GM23338 (cell line): Measurements from ENCODE around the gene KCNJ6. TPM values are rescaled to one million over a fixed set of nuclear protein-coding genes. Genes with fewer than 3 reads are reported as not detected.

Experiments
- ATAC-seq: fragments of 200-7000 bp; cut with Tn5 transposase; 3 replicates; pipeline ENCODE4 v1.9.1; 2020
- DNase-seq: peaks from one replicate; pipeline ENCODE4 v3.0.0-alpha.2; 2015; ENCODE audit warnings: low spot score
- H2AFZ ChIP-seq: fragments of 200-600 bp; sonication (generic); 2 replicates; pipeline ENCODE4 v1.8.0; 2016; ENCODE audit warnings: antibody characterized with exemption, mild to moderate bottlenecking, moderate library complexity
- H3F3A ChIP-seq: fragments of 200-600 bp; sonication (generic); replicated peaks from 2 replicates; pipeline ENCODE4 v1.8.0; 2017; ENCODE audit warnings: antibody characterized with exemption, mixed run types, low read depth
- H3K27ac ChIP-seq: fragments of 200-600 bp; sonication (generic); 2 replicates; pipeline ENCODE4 v1.6.1; 2016; ENCODE audit warnings: low read depth
- H3K27me3 ChIP-seq: fragments of 200-600 bp; sonication (generic); 2 replicates; pipeline ENCODE4 v1.8.0; 2016; ENCODE audit warnings: mild to moderate bottlenecking, mixed run types, moderate library complexity; ENCODE audit not compliant: insufficient read depth
- H3K36me3 ChIP-seq: fragments of 200-600 bp; sonication (generic); 2 replicates; pipeline ENCODE4 v1.8.0; 2016; ENCODE audit warnings: mild to moderate bottlenecking; ENCODE audit not compliant: insufficient read depth
- H3K4me1 ChIP-seq: fragments of 200-600 bp; sonication (generic); 2 replicates; pipeline ENCODE4 v1.8.0; 2016; ENCODE audit warnings: mild to moderate bottlenecking, moderate library complexity; ENCODE audit not compliant: insufficient read depth
- H3K4me2 ChIP-seq: fragments of 200-600 bp; sonication (generic); 2 replicates; pipeline ENCODE4 v1.7.1; 2017; ENCODE audit warnings: mixed run types
- H3K4me3 ChIP-seq: fragments of 200-600 bp; sonication (generic); 2 replicates; pipeline ENCODE4 v1.6.1; 2016; ENCODE audit warnings: mixed run types
- H3K79me2 ChIP-seq: fragments of 200-600 bp; sonication (generic); replicated peaks from 2 replicates; pipeline ENCODE4 v1.8.0; 2017; ENCODE audit warnings: mild to moderate bottlenecking; ENCODE audit not compliant: insufficient read depth
- H3K9me2 ChIP-seq: fragments of 200-600 bp; sonication (generic); 2 replicates; pipeline ENCODE4 v1.8.0; 2017; ENCODE audit not compliant: insufficient read depth
- H4K20me1 ChIP-seq: fragments of 200-600 bp; sonication (generic); replicated peaks from 2 replicates; pipeline ENCODE4 v1.8.0; 2017; ENCODE audit warnings: mild to moderate bottlenecking; ENCODE audit not compliant: insufficient read depth
- H3K27ac Mint-ChIP-seq: 2 replicates; pipeline ENCODE4 v1.8.0; 2020; ENCODE audit warnings: inconsistent platforms, mild to moderate bottlenecking, moderate library complexity, mixed read lengths
- H3K27me3 Mint-ChIP-seq: 3 replicates; pipeline ENCODE4 v1.8.0; 2022; ENCODE audit warnings: low read depth, mild to moderate bottlenecking, moderate library complexity, mixed read lengths, inconsistent platforms; ENCODE audit not compliant: insufficient read depth, poor library complexity
- H3K36me3 Mint-ChIP-seq: 3 replicates; pipeline ENCODE4 v1.8.0; 2021; ENCODE audit warnings: low read depth, mild to moderate bottlenecking, inconsistent platforms, moderate library complexity, mixed read lengths
- H3K4me1 Mint-ChIP-seq: 3 replicates; pipeline ENCODE4 v1.8.0; 2020; ENCODE audit warnings: mild to moderate bottlenecking, inconsistent platforms, mixed read lengths
- H3K4me3 Mint-ChIP-seq: 3 replicates; pipeline ENCODE4 v1.8.0; 2021; ENCODE audit warnings: moderate library complexity, mild to moderate bottlenecking, inconsistent platforms, mixed read lengths
- H3K9me3 Mint-ChIP-seq: 3 replicates; pipeline ENCODE4 v1.8.0; 2020; ENCODE audit warnings: moderate library complexity, mild to moderate bottlenecking, inconsistent platforms, mixed read lengths
- CREB1 ChIP-seq: fragments of 250-450 bp; sonication (Bioruptor Pico); IDR thresholded peaks from 2 replicates; pipeline ENCODE4 v1.5.0; 2020; ENCODE audit warnings: low read depth, mild to moderate bottlenecking, moderate library complexity
- CTCF ChIP-seq, 2 experiments: fragments of 200-600 bp in 1 of 2; sonication (generic) in 1 of 2; conservative IDR thresholded peaks; 2 replicates each; pipeline versions ENCODE4 v1.5.1 to v1.6.1; 2016 to 2017; ENCODE audit warnings: antibody characterized with exemption in 2 of 2, low read depth in 2 of 2, mild to moderate bottlenecking in 2 of 2, moderate library complexity in 1 of 2
- ETS1 ChIP-seq: IDR thresholded peaks from 2 replicates; pipeline ENCODE4 v1.6.1; 2016; ENCODE audit warnings: antibody characterized with exemption
- EZH2 ChIP-seq: fragments of 200-600 bp; sonication (generic); IDR thresholded peaks from one replicate; pipeline ENCODE4 v1.8.0; 2017; ENCODE audit warnings: antibody characterized with exemption, mild to moderate bottlenecking, low read depth; ENCODE audit not compliant: unreplicated experiment
- EZH2phosphoT487 ChIP-seq: fragments of 200-600 bp; sonication (generic); IDR thresholded peaks from one replicate; pipeline ENCODE4 v1.8.1; 2018; ENCODE audit warnings: antibody characterized with exemption; ENCODE audit not compliant: unreplicated experiment
- JUNB ChIP-seq: IDR thresholded peaks from one replicate; pipeline ENCODE4 v1.6.1; 2016; ENCODE audit warnings: antibody characterized with exemption; ENCODE audit not compliant: unreplicated experiment
- NANOG ChIP-seq: IDR thresholded peaks from 2 replicates; pipeline ENCODE4 v1.6.1; 2016; ENCODE audit warnings: antibody characterized with exemption, borderline replicate concordance
- POLR2AphosphoS5 ChIP-seq: IDR thresholded peaks from 2 replicates; pipeline ENCODE4 v1.6.1; 2016; ENCODE audit warnings: antibody characterized with exemption, low read depth
- REST ChIP-seq: IDR thresholded peaks from one replicate; pipeline ENCODE4 v1.6.1; 2018; ENCODE audit warnings: antibody characterized with exemption; ENCODE audit not compliant: unreplicated experiment
- STAT1 ChIP-seq: IDR thresholded peaks from one replicate; pipeline ENCODE4 v1.6.1; 2016; ENCODE audit warnings: antibody characterized with exemption; ENCODE audit not compliant: unreplicated experiment
- ZNF114 ChIP-seq: fragments of 250-450 bp; sonication (Bioruptor Pico); IDR thresholded peaks from 2 replicates; pipeline ENCODE4 v1.5.0; 2020; ENCODE audit warnings: mild to moderate bottlenecking, moderate library complexity
- ZNF331 ChIP-seq: fragments of 250-450 bp; sonication (Bioruptor Pico); IDR thresholded peaks from 2 replicates; pipeline ENCODE4 v1.5.0; 2020; ENCODE audit warnings: low read depth, mild to moderate bottlenecking, moderate library complexity
- ZNF462 ChIP-seq: fragments of 250-450 bp; sonication (Bioruptor Pico); IDR thresholded peaks from 2 replicates; pipeline ENCODE4 v1.5.0; 2020; ENCODE audit warnings: mild to moderate bottlenecking, moderate library complexity
- polyA plus RNA-seq: library from polyadenylated mRNA; unstranded; fragments of >200 nt; fragmentation: Nextera tagmentation; extraction: Ambion mirVana; gene quantifications from 2 replicates; pipeline ENCODE4 v1.2.1, GENCODE V29; 2016
- total RNA-seq: library from RNA; depleted of rRNA; stranded (reverse); fragments of >200 nt; shearing (Covaris generic); gene quantifications from 2 replicates; pipeline ENCODE4 v1.2.3, GENCODE V29; 2014

Gene KCNJ6
- total and polyA plus RNA-seq, 2 experiments from 2014 or later = 0.48 to 0.52 TPM

- no peak overlapping the region for H3K27ac ChIP-seq
- ATAC-seq = no peak
- H2AFZ ChIP-seq = no peak overlapping the region
- H3K79me2 ChIP-seq = no peaks in the 10 kb centered on the region
- peaks cover 44% of the 10 kb centered on the region for H3K9me2 ChIP-seq
- H3K36me3 ChIP-seq = no peaks in the 10 kb centered on the region
- no peak for DNase-seq
- peaks cover 7% of the 10 kb centered on the region for H3K36me3 Mint-ChIP-seq
- H3K27me3 ChIP-seq = no peaks in the 10 kb centered on the region
- peaks cover 3% of the 10 kb centered on the region for H3K27me3 Mint-ChIP-seq
- no peaks in the 10 kb centered on the region; the same call in 2 of the 3 replicates for H3K4me1 Mint-ChIP-seq
- TF ChIP-seq NANOG = no peak
- TF ChIP-seq POLR2AphosphoS5 = no peak
- TF ChIP-seq EZH2 = no peak
- TF ChIP-seq CREB1 (CRISPR knock-in tag) = no peak
- no peak for TF ChIP-seq REST
- TF ChIP-seq EZH2phosphoT487 = no peak
- TF ChIP-seq ZNF331 (CRISPR knock-in tag) = no peak
- no peak for TF ChIP-seq ZNF114
- TF ChIP-seq ETS1 = no peak
- no peak for TF ChIP-seq ZNF462 (CRISPR knock-in tag)
- no peak for TF ChIP-seq STAT1
- no peak for TF ChIP-seq JUNB
- TF ChIP-seq CTCF (conservative IDR thresholded peaks at IDR 0.05; ENCODE audit: low read depth in 2 of 2) = no peak
- H3K4me3 Mint-ChIP-seq = no peak overlapping the region
- no peaks in the 10 kb centered on the region for H4K20me1 ChIP-seq
- no peaks in the 10 kb centered on the region for H3K4me1 ChIP-seq
- H3K9me3 Mint-ChIP-seq = peaks cover 15% of the 10 kb centered on the region
- no peak overlapping the region for H3K4me3 ChIP-seq
- no peaks in the 10 kb centered on the region for H3F3A ChIP-seq
- no peak overlapping the region for H3K27ac Mint-ChIP-seq
- H3K4me2 ChIP-seq = no peak overlapping the region
Measured at GRCh38 chr21:37601915-37602314, 314.3 kb downstream of the KCNJ6 start.
